GM12891 (cell line): ENCODE data around the gene HCN4.

ENCODE experiments used
- POLR2A ChIP-seq: IDR thresholded peaks from 2 replicates; pipeline ENCODE4 v1.6.1; 2011; ENCODE audit warnings: low read depth, low read length, control low read depth
- POLR2AphosphoS5 ChIP-seq: IDR thresholded peaks from 2 replicates; pipeline ENCODE4 v1.6.1; 2011; ENCODE audit warnings: low read depth, low read length, control low read depth
- SPI1 ChIP-seq: IDR thresholded peaks from 2 replicates; pipeline ENCODE4 v1.6.1; 2011; ENCODE audit warnings: low read depth, low read length, control low read depth
- TAF1 ChIP-seq: IDR thresholded peaks from 2 replicates; pipeline ENCODE4 v1.6.1; 2011; ENCODE audit warnings: low read depth, low read length, control low read depth

DNA sequence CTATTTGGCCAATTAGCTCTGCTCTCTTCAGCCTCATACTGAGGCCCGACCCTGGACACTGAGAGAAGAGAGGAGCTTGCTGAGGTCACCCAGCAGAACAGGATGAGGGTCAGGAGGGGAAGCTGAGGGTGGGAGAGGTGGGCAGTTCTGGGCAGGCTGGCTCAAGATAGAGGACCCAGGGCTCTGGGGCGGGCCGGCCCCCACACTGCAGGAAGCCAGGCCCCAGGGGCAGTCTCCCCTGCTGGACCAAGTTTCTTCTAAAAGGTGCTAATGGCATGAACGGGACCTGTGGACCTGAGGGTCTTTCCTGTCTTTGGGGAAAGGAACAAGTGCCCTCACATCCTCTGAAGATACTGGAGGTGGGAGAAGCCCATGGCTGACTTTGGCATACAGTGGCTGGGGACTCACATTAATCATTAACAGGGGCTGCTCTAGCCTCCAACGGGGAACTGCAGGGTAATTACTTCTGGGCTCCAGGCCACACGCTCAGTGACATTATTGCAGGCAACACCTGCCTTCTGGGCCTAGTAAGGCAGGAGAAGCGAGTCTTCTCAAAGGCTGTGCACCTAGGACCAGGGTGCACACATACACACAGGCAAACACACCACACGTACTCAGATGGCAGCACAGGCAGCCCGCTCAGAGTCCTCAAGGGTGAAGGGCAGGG, 10.6 kb downstream of the HCN4 start:
- TF ChIP-seq POLR2A (no peak), POLR2AphosphoS5 (no peak), TAF1 (no peak), SPI1 (no peak)
